Stimulated activated naive B cell treated with anti-CD40 and anti-IgM and Interleukin-4, amounts not matched to agents 10 μg/mL and 1 μg/mL and 100 μg/mL, for 72 hours (primary cell): ENCODE results near the gene MED9.

Experiments used
- ATAC-seq, 2 donors: fragments of 150-1000 bp; cut with Tn5 transposase; replicated peaks; 2 replicates each; pipeline ENCODE4 v1.10.0; 2021; ENCODE audit warnings: moderate library complexity in 1 of 2
- DNase-seq: peaks from one replicate; pipeline ENCODE4 v3.0.0; 2021
- H3K27ac Mint-ChIP-seq: one replicate; pipeline ENCODE4 v1.8.0; 2022; ENCODE audit warnings: mild to moderate bottlenecking, mixed read lengths
- H3K27me3 Mint-ChIP-seq, 2 donors: one replicate each; pipeline ENCODE4 v1.8.0; 2022; ENCODE audit warnings: mixed read lengths in 2 of 2
- H3K36me3 Mint-ChIP-seq, 2 donors: one replicate each; pipeline ENCODE4 v1.8.0; 2022; ENCODE audit warnings: mixed read lengths in 2 of 2, mild to moderate bottlenecking in 1 of 2
- H3K4me1 Mint-ChIP-seq, 2 donors: one replicate each; pipeline ENCODE4 v1.8.0; 2022; ENCODE audit warnings: mixed read lengths in 2 of 2, mild to moderate bottlenecking in 1 of 2
- H3K4me3 Mint-ChIP-seq, 2 donors: one replicate each; pipeline ENCODE4 v1.8.0; 2022; ENCODE audit warnings: mild to moderate bottlenecking in 2 of 2, mixed read lengths in 2 of 2, moderate library complexity in 1 of 2
- H3K9me3 Mint-ChIP-seq, 2 donors: one replicate each; pipeline ENCODE4 v1.8.0; 2022; ENCODE audit warnings: mixed read lengths in 2 of 2, mild to moderate bottlenecking in 1 of 2

MED9 gene

DNA sequence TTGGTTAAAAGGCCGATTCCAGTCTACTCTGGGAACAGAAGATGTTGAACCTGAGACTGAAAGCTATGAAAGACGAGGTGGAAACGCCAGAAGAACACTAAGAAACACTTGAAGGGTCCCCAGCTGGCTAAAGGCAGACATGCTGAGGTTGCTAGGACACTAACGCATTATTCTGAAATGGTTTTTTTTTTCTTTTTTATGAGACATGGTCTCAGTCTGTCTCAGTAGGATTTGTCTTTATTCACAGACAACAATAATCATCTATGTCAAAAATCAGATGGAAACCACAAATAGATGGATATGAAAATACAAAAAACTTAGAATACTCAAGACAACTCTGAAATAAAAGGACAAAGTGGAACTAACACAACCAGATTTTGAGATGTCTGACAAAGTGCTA lies 54.4 kb downstream of the MED9 start:
- peaks cover 0 to 1% of the 10 kb centered on the region in 2 donors for H3K4me1 Mint-ChIP-seq
- DNase-seq = no peak
- H3K36me3 Mint-ChIP-seq = no peaks in the 10 kb centered on the region
- no peak overlapping the region for H3K27ac Mint-ChIP-seq
- ATAC-seq = no peak
- no peaks in the 10 kb centered on the region for H3K27me3 Mint-ChIP-seq
- H3K4me3 Mint-ChIP-seq = no peak overlapping the region
- H3K9me3 Mint-ChIP-seq = no peaks in the 10 kb centered on the region

DNA sequence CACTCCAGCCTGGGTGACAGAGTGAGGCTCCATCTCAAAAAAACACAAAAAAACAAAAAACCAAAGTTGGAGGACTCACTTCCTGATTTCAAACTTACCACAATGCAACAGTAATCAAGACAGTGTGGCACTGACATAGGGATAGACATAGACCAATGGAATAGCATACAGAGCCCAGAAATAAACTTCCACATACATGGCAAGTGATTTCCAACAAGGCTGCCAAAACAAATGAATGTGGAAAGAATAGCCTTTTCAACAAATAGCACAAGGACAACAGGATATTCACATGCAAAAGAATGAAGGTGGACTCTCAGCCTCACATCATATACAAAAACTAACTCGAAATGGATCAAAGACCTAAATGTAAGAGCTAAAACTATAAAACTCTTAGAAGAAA lies 56.2 kb downstream of the MED9 start:
- ATAC-seq = no peak
- H3K9me3 Mint-ChIP-seq = no peaks in the 10 kb centered on the region
- no peak overlapping the region for H3K27ac Mint-ChIP-seq
- H3K36me3 Mint-ChIP-seq = no peaks in the 10 kb centered on the region
- peaks cover 0 to 1% of the 10 kb centered on the region in 2 donors for H3K4me1 Mint-ChIP-seq
- no peaks in the 10 kb centered on the region for H3K27me3 Mint-ChIP-seq
- DNase-seq = no peak
- H3K4me3 Mint-ChIP-seq = no peak overlapping the region

DNA sequence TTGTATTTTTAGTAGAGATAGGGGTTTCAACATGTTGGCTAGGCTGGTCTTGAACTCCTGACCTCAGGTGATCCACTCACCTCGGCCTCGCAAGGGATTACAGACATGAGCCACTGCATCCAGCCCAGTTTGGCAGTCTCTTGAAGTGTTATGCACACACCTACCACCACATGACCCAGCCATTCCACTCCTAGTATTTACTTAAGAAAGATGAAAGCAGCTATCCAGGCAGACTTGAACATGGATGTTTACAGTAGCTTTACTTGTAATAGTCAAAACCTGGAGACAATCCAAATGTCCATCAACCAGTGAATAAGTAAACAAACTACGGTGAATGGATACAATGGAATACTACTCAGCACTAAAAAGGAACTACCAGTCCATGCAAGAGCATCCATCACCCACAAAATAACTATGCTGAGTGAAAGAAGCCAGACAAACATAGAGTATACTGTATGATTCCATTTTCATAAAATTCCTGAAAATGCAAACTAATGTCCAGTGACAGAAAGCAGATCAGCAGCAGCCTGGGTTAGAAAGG lies 57.2 kb downstream of the MED9 start:
- ATAC-seq (no peak), DNase-seq (no peak)
- no peaks in the 10 kb centered on the region for H3K9me3 Mint-ChIP-seq
- H3K4me3 Mint-ChIP-seq = no peak overlapping the region
- peaks cover 0 to 1% of the 10 kb centered on the region in 2 donors for H3K4me1 Mint-ChIP-seq
- H3K27ac Mint-ChIP-seq = no peak overlapping the region
- H3K27me3 Mint-ChIP-seq = no peaks in the 10 kb centered on the region
- no peaks in the 10 kb centered on the region for H3K36me3 Mint-ChIP-seq

GRCh38 chr17:17535957-17536356 lies 59.2 kb downstream of the MED9 start:
- ATAC-seq = no peak
- H3K4me1 Mint-ChIP-seq = peaks cover 0 to 1% of the 10 kb centered on the region in 2 donors
- H3K36me3 Mint-ChIP-seq = no peaks in the 10 kb centered on the region
- no peaks in the 10 kb centered on the region for H3K27me3 Mint-ChIP-seq
- DNase-seq = no peak
- H3K4me3 Mint-ChIP-seq = no peak overlapping the region
- H3K27ac Mint-ChIP-seq = no peak overlapping the region
- no peaks in the 10 kb centered on the region for H3K9me3 Mint-ChIP-seq

- H3K27ac Mint-ChIP-seq = no peak overlapping the region
- no peaks in the 10 kb centered on the region for H3K27me3 Mint-ChIP-seq
- ATAC-seq (no peak), DNase-seq (no peak)
- no peaks in the 10 kb centered on the region for H3K36me3 Mint-ChIP-seq
- H3K4me1 Mint-ChIP-seq = peaks cover 0 to 1% of the 10 kb centered on the region in 2 donors
- no peaks in the 10 kb centered on the region for H3K9me3 Mint-ChIP-seq
- H3K4me3 Mint-ChIP-seq = no peak overlapping the region
Measured at GRCh38 chr17:17536702-17537101, 59.9 kb downstream of the MED9 start.

- H3K4me3 Mint-ChIP-seq = no peak overlapping the region
- no peak for ATAC-seq
Measured at GRCh38 chr17:17537311-17538099, 60.7 kb downstream of the MED9 start.

DNA sequence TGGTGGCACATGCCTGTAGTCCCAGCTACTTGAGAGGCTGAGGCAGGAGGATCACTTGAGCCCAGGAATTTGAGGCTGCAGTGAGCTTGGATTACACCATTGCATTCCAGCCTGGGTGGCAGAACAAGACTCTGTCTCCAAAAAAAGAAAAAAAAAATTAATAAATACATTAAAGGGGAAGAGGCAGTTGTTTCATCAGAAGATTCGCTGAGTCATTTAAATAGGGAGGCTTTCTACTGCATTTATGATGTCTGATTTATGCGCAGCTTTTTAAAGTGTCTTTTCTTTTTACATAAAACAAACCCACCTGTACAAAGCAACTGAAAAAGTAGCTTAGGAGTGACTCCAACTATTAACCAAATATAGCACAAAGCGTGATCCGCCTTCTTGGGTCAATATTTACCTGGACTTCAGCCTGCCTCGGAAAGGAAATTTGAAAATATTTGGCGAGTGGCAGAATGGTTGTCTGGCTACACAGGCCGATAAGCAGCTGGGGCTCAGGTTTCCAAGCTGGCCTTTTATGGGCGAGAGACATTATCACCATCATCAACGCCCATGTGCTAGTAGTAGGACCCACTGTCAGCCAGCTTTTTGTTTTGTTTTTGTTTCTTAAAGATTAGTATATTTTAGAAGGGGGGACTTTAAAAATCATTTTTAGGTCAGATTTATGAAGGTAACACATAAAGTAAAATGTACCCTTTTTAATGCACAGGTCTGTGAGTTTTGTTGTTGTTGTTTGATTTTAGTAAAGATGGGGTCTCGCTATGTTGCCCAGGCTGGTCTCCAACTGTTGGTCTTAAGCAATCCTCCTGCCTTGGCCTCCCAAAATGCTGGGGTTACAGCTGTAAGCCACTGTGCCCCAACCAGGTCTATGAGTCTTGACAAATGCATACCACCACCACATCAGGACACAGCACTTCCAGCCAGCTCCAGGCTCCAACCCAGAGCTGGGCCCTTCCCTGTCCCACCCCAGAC lies 61.9 kb downstream of the MED9 start:
- H3K27ac Mint-ChIP-seq = no peak overlapping the region
- ATAC-seq (no peak), DNase-seq (no peak)
- no peaks in the 10 kb centered on the region for H3K27me3 Mint-ChIP-seq
- no peaks in the 10 kb centered on the region for H3K9me3 Mint-ChIP-seq
- H3K4me3 Mint-ChIP-seq = no peak overlapping the region
- peaks cover 0 to under 1% of the 10 kb centered on the region in 2 donors for H3K36me3 Mint-ChIP-seq
- H3K4me1 Mint-ChIP-seq = no peaks in the 10 kb centered on the region

More at GRCh38 chr17:17537311-17538099, 60.7 kb downstream of the MED9 start:
- no peak overlapping the region for H3K27ac Mint-ChIP-seq
- DNase-seq = no peak
- H3K36me3 Mint-ChIP-seq = no peaks in the 10 kb centered on the region
- no peaks in the 10 kb centered on the region for H3K27me3 Mint-ChIP-seq
- no peaks in the 10 kb centered on the region for H3K9me3 Mint-ChIP-seq
- H3K4me1 Mint-ChIP-seq = peaks cover 0 to 1% of the 10 kb centered on the region in 2 donors

- H3K27me3 Mint-ChIP-seq = no peaks in the 10 kb centered on the region
- H3K36me3 Mint-ChIP-seq = peaks cover 0 to 3% of the 10 kb centered on the region in 2 donors
- no peak for DNase-seq
- ATAC-seq = no peak
- H3K4me1 Mint-ChIP-seq = no peaks in the 10 kb centered on the region
- H3K4me3 Mint-ChIP-seq = no peak overlapping the region
- H3K9me3 Mint-ChIP-seq = no peaks in the 10 kb centered on the region
- no peak overlapping the region for H3K27ac Mint-ChIP-seq
Measured at GRCh38 chr17:17539591-17539990, 62.8 kb downstream of the MED9 start.

- no peaks in the 10 kb centered on the region for H3K9me3 Mint-ChIP-seq
- H3K27ac Mint-ChIP-seq = no peak overlapping the region
- H3K4me3 Mint-ChIP-seq = no peak overlapping the region
- ATAC-seq = no peak
- H3K36me3 Mint-ChIP-seq = peaks cover 0 to 3% of the 10 kb centered on the region in 2 donors
- H3K27me3 Mint-ChIP-seq = no peaks in the 10 kb centered on the region
- no peaks in the 10 kb centered on the region for H3K4me1 Mint-ChIP-seq
- DNase-seq = no peak
Measured at GRCh38 chr17:17540278-17540906, 63.6 kb downstream of the MED9 start.

- Mint-ChIP-seq H3K9me3 (no peaks in the 10 kb centered on the region), H3K36me3 (peaks cover 1 to 3% of the 10 kb centered on the region in 2 donors), H3K27me3 (no peaks in the 10 kb centered on the region), H3K4me3 (no peak overlapping the region), H3K27ac (no peak overlapping the region), H3K4me1 (no peaks in the 10 kb centered on the region)
- ATAC-seq = no peak
- no peak for DNase-seq
Measured at GRCh38 chr17:17540935-17541639, 64.3 kb downstream of the MED9 start.

DNA sequence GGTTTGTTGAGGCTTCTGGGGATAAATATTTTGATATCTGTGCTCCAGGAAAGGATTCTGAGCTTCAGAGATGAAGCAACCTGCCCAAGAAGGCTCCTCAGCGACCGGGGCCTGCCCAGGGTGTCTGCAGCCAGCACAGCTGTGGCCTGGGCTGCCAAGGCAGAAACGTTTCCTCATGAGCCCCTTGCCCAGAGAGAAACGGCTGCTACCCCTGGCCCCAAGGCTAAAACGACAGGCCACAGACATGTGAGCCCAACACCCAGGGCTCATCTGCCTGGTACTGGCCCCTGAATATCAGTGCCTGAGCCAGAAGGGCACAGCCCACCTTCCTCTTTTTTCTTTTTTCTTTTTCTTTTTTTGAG lies 64.8 kb downstream of the MED9 start:
- no peak overlapping the region for H3K27ac Mint-ChIP-seq
- H3K27me3 Mint-ChIP-seq = no peaks in the 10 kb centered on the region
- DNase-seq (no peak), ATAC-seq (no peak)
- H3K9me3 Mint-ChIP-seq = no peaks in the 10 kb centered on the region
- no peak overlapping the region for H3K4me3 Mint-ChIP-seq
- peaks cover 1 to 3% of the 10 kb centered on the region in 2 donors for H3K36me3 Mint-ChIP-seq
- H3K4me1 Mint-ChIP-seq = no peaks in the 10 kb centered on the region
